Measurements from ENCODE around the gene FAR2.
"Not testable (repeated sequence)": the region's sequence is repeated elsewhere in the genome, so short reads cannot be mapped to it uniquely, and the experiment has no call there.

FAR2 gene

GRCh38 chr12:29256598-29256997, 107.5 kb downstream of the FAR2 start:
- Histone ChIP-seq H3K36me3 (ENCODE audit: control insufficient read depth in 2 of 2, insufficient read depth in 1 of 2, low read length in 2 of 2) (no peaks in the 10 kb centered on the region), H3K4me3 (ENCODE audit: low read depth, low read length) (no peak overlapping the region), H3K9me3 (ENCODE audit: control insufficient read depth, insufficient read depth, low read depth, low read length) (no peaks in the 10 kb centered on the region), H3K4me1 (ENCODE audit: control insufficient read depth, insufficient read depth, low read length) (no peaks in the 10 kb centered on the region), H3K27ac (ENCODE audit: extremely low read depth, low read depth, low read length) (no peak overlapping the region)
- ChIA-PET CTCF (no interaction called here), POLR2A (no interaction called here)
- TF ChIP-seq ZNF148 (tag by site-specific recombination; IDR thresholded peaks at IDR 0.05; ENCODE audit: borderline replicate concordance), result no peak
- no peak for TF ChIP-seq ZNF366 (tag by site-specific recombination; conservative IDR thresholded peaks at IDR 0.05)
- TF ChIP-seq GFI1B (tag by site-specific recombination; IDR thresholded peaks at IDR 0.05), result no peak
- TF ChIP-seq ZNF48 (tag by site-specific recombination; IDR thresholded peaks at IDR 0.05), result no peak

- H3K4me3 ChIP-seq (ENCODE audit: low read depth, low read length); H3K36me3 ChIP-seq (ENCODE audit: control insufficient read depth in 2 of 2, insufficient read depth in 1 of 2, low read length in 2 of 2); H3K4me1 ChIP-seq (ENCODE audit: control insufficient read depth, insufficient read depth, low read length); H3K27ac ChIP-seq (ENCODE audit: extremely low read depth, low read depth, low read length); POLR2A ChIA-PET; CTCF ChIA-PET; H3K9me3 ChIP-seq (ENCODE audit: control insufficient read depth, insufficient read depth, low read depth, low read length): not testable (repeated sequence)
Observed at GRCh38 chr12:29257687-29258086, 108.6 kb downstream of the FAR2 start.

- Histone ChIP-seq H3K4me1 (ENCODE audit: control insufficient read depth, insufficient read depth, low read length) (no peaks in the 10 kb centered on the region), H3K36me3 (ENCODE audit: control insufficient read depth in 2 of 2, insufficient read depth in 1 of 2, low read length in 2 of 2) (no peaks in the 10 kb centered on the region), H3K9me3 (ENCODE audit: control insufficient read depth, insufficient read depth, low read depth, low read length) (no peaks in the 10 kb centered on the region), H3K27ac (ENCODE audit: extremely low read depth, low read depth, low read length) (no peak overlapping the region), H3K4me3 (ENCODE audit: low read depth, low read length) (no peak overlapping the region)
- ChIA-PET CTCF (no interaction called here), POLR2A (no interaction called here)
- TF ChIP-seq ZNF16 (tag by site-specific recombination; IDR thresholded peaks at IDR 0.05; ENCODE audit: low read depth) (no peak), INSM2 (tag by site-specific recombination; IDR thresholded peaks at IDR 0.05) (no peak), ZBTB7A (tag by site-specific recombination; IDR thresholded peaks at IDR 0.05; ENCODE audit: low read depth) (no peak), ZBTB48 (tag by site-specific recombination; IDR thresholded peaks at IDR 0.05) (no peak), ZSCAN16 (tag by site-specific recombination; IDR thresholded peaks at IDR 0.05) (no peak), ZNF121 (tag by site-specific recombination; IDR thresholded peaks at IDR 0.05) (no peak), ZNF488 (tag by site-specific recombination; IDR thresholded peaks at IDR 0.05) (no peak), ZNF629 (tag by site-specific recombination; IDR thresholded peaks at IDR 0.05) (0 out of 2 replicates have a peak, but pooled peaks have one; percentile 17), ZNF561 (tag by site-specific recombination; IDR thresholded peaks at IDR 0.05; ENCODE audit: borderline replicate concordance) (no peak), ZNF623 (tag by site-specific recombination; IDR thresholded peaks at IDR 0.05) (peak; percentile 50; the same call in 1 of the 2 replicates), ATF2 (tag by site-specific recombination; IDR thresholded peaks at IDR 0.05; ENCODE audit: low read depth) (no peak), ZBTB10 (tag by site-specific recombination; IDR thresholded peaks at IDR 0.05) (no peak), SP2 (tag by site-specific recombination; IDR thresholded peaks at IDR 0.05) (no peak), MZF1 (tag by site-specific recombination; IDR thresholded peaks at IDR 0.05; ENCODE audit: borderline replicate concordance) (no peak), ZFP37 (tag by site-specific recombination; IDR thresholded peaks at IDR 0.05) (no peak), BCL11B (tag by site-specific recombination; IDR thresholded peaks at IDR 0.05; ENCODE audit: low read depth) (no peak), SP7 (tag by site-specific recombination; IDR thresholded peaks at IDR 0.05) (no peak), ZNF169 (tag by site-specific recombination; IDR thresholded peaks at IDR 0.05) (no peak), GFI1B (tag by site-specific recombination; IDR thresholded peaks at IDR 0.05) (0 out of 2 replicates have a peak, but pooled peaks have one; percentile 25), ZNF555 (tag by site-specific recombination; conservative IDR thresholded peaks at IDR 0.05) (peak; percentile 63)
Observed at GRCh38 chr12:29264424-29264823, 115.3 kb downstream of the FAR2 start.
